GM18951 (cell line): ENCODE measurements around the gene SPRYD4.
"Not testable (repeated sequence)": the region's sequence is repeated elsewhere in the genome, so short reads cannot be mapped to it uniquely, and the experiment has no call there.

ENCODE experiments used
- POLR2A ChIP-seq: IDR thresholded peaks from 4 replicates; pipeline ENCODE4 v1.6.1; 2011; ENCODE audit warnings: mild to moderate bottlenecking; ENCODE audit not compliant: insufficient read length, insufficient read depth; ENCODE audit errors: extremely low read depth
- in situ Hi-C: fragments of 300-500 bp; cut with MboI; formaldehyde crosslinking; loops from one replicate; pipeline ENCODE4 v1.12.0; 2022; ENCODE audit warnings: low sequenced_read_pairs, mixed read lengths, inconsistent platforms; ENCODE audit not compliant: unreplicated experiment

The SPRYD4 gene

GRCh38 chr12:56468216-56469006 lies at the start of gene SPRYD4:
Gene SPRYD4 (plus strand): TSS chr12:56468578. CDS start chr12:56468592, 14 bp downstream.
- TF ChIP-seq POLR2A: peak; percentile 95
- in situ Hi-C loops: loop anchor here (10.0 kb wide), 1 partner anchor 274 kb away; no protein-coding TSS in a partner anchor

- TF ChIP-seq POLR2A: no peak
- in situ Hi-C loops: no loop called here
Observed at GRCh38 chr12:56420411-56420810, 48.0 kb upstream of the SPRYD4 start.

- no peak for TF ChIP-seq POLR2A
- in situ Hi-C loops: no loop called here
Observed at GRCh38 chr12:56425193-56425592, 43.2 kb upstream of the SPRYD4 start.

GRCh38 chr12:56425940-56426438 lies 42.4 kb upstream of the SPRYD4 start:
- in situ Hi-C loops: no loop called here
- no peak for TF ChIP-seq POLR2A

- in situ Hi-C loops: no loop called here
Observed at GRCh38 chr12:56431288-56431687, 37.1 kb upstream of the SPRYD4 start.

GRCh38 chr12:56431850-56432249 lies 36.5 kb upstream of the SPRYD4 start:
- in situ Hi-C loops: no loop called here
- TF ChIP-seq POLR2A: no peak

More at GRCh38 chr12:56431288-56431687, 37.1 kb upstream of the SPRYD4 start:
- TF ChIP-seq POLR2A: no peak

- in situ Hi-C loops: no loop called here
- no peak for TF ChIP-seq POLR2A
Observed at GRCh38 chr12:56434828-56435227, 33.5 kb upstream of the SPRYD4 start.

- no peak for TF ChIP-seq POLR2A
- in situ Hi-C loops: no loop called here
Observed at GRCh38 chr12:56437430-56438176, 30.8 kb upstream of the SPRYD4 start.

GRCh38 chr12:56443208-56443607 lies 25.2 kb upstream of the SPRYD4 start:
- in situ Hi-C loops: not testable (repeated sequence)

- TF ChIP-seq POLR2A: peak; percentile 89
- in situ Hi-C loops: no loop called here
Observed at GRCh38 chr12:56448860-56449621, 19.3 kb upstream of the SPRYD4 start, which contains the start of gene TIMELESS. Gene TIMELESS (minus strand): TSS chr12:56449426. CDS start chr12:56434170, 15,256 bp downstream.

- no peak for TF ChIP-seq POLR2A
- in situ Hi-C loops: no loop called here
Observed at GRCh38 chr12:56449622-56449984, 18.8 kb upstream of the SPRYD4 start.

- in situ Hi-C loops: no loop called here
- TF ChIP-seq POLR2A: no peak
Observed at GRCh38 chr12:56450241-56450640, 18.1 kb upstream of the SPRYD4 start.

- TF ChIP-seq POLR2A: no peak
- in situ Hi-C loops: no loop called here
Observed at GRCh38 chr12:56451147-56451546, 17.2 kb upstream of the SPRYD4 start.
